HG02840 (cell line): ENCODE results near the gene ANKRD28.
A peak's percentile ranks its signal among the peaks of the same experiment; 100 is the strongest.
"Not testable (repeated sequence)": the region's sequence is repeated elsewhere in the genome, so short reads cannot be mapped to it uniquely, and the experiment has no call there.

Experiments
- ATAC-seq: cut with Tn5 transposase; IDR thresholded peaks from one replicate; pipeline ENCODE4 v1.9.1; 2021; ENCODE audit warnings: mild to moderate bottlenecking, moderate library complexity, moderate number of reproducible peaks; ENCODE audit not compliant: unreplicated experiment, low FRiP score

Gene ANKRD28

DNA sequence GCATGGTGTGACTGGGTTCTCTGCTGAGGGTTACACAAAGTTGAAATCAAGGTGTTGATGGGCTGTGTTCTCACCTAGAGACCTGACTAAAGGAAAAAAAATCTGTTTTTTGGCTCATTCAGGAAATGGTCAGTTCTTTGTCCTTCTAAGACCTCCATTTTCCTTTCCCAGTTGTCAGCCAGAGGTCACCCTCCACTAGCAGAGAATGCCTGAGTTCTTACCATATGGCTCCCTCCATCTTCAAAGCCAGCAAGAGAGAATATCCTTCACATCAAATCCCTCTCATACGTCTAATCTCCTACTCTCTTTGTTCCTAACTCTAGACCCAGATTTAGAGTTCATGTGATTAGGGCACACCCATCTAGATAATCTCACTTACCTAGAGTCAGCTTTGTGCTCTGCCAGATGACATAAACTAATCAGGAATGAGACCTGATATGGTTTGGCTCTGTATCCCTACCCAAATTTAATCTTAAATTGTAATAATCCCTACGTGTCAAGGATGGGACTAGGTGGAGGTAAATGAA, 19.4 kb downstream of the ANKRD28 start:
- no peak for ATAC-seq

DNA sequence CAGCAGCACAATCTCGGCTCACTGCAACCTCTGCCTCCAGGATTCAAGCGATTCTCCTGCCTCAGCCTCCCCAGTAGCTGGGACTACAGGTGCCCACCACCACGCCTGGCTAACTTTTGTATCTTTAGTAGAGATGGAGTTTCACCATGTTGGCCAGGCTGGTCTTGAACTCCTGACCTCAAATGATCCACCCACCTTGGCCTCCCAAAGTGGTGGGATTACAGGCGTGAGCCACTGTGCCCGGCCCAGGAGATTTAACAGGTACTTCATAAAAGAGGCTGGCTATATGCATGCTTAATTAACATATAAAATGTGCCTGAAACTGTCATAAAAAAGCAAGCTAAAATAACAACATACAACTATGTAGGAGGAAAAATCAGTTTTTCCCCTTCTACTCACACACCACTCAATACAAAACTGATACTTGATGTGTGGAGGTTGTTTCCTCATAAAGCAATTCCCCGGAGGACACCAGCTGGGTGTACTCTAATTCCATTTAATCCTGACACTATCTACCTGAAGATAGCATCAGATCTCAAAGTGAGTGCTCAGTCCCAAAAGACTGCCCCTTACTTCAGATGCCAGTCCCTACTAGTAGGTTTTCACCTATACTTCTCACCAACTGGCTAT, 22.7 kb downstream of the ANKRD28 start:
- ATAC-seq: not testable (repeated sequence)

DNA sequence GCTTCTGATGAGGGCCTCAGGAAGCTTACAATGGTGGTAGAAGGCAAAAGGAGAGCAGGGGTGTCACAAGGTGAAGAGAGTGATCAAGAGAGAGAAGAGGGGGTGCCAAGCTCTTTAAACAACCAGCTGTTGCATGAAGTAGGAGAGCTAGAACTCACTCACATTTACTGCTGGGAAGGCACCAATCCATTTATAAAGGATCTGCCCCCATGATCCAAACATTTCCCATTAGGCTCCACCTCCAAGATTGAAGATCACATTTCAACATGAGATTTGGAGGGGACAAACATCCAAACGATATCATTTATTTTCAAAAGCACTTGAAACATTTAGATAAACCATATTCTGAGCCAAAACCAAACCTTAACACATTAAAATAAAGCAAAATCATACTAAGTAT, 26.3 kb downstream of the ANKRD28 start:
- ATAC-seq: no peak

DNA sequence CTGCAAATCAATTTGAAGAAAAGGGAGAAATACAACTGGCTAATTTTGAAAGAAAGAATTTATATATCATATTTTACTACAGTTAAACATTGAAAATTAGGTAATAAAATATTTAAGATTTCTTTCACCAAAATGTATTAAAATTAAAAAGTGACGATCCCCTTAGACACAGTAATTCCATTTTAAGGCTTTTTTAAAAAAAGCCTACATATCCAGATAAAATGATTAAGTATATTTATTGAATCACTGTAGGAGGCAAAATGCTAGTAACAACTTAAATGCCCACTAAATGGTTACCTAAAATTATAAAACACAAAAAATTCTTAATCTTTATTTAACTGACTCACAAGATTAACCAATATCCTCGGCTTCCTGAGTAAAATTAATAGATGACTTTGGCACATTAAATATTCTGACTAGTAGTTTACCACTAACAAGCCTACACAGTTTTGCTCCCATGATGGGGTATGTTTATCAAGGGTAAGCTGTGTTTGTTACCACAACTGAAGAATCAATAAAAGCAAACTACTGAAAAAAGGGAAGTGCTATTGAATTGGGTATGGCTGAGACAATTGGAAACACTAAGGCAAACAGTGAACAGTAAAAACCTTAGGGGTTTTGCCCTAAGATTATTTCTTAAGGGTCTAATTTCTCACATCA, 28.4 kb downstream of the ANKRD28 start:
- no peak for ATAC-seq

DNA sequence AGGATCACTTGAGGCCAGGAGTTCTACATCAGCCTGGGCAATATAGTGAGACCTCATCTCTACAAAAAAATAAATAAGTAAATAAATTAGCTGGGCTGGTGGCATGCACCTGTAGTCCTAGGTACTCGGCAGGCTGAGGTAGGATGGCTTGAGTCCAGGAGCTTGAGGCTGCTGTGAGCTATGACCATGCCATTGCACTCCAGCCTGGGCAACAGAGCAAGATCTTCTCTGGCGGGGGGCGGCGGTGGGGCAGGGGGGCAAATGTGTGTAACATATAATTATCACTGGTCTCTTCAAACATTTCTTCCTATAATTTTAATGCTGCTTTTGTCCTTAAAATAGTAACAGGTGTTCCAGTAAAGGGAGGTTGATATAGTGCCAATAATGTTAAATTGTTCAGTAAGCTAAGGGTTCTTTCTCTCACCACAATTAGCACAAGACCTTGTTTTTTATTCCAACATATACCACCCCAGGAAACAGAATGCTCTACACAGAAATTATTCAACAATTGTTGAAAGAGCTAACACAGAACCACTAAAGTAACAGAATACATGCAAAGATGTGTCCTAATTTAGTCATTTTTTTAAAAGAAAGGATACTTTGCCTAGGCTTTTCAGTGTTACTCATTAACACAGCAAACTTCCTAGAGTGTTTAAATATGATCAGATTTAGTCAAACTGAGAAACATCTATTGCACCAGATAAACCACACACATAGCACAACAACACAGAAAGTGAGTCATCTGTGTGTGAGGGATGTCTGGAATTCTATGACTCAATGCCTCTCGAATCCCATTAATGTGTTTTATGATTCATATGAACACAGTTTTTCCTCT, 29.1 kb downstream of the ANKRD28 start:
- peak; percentile 70 for ATAC-seq

DNA sequence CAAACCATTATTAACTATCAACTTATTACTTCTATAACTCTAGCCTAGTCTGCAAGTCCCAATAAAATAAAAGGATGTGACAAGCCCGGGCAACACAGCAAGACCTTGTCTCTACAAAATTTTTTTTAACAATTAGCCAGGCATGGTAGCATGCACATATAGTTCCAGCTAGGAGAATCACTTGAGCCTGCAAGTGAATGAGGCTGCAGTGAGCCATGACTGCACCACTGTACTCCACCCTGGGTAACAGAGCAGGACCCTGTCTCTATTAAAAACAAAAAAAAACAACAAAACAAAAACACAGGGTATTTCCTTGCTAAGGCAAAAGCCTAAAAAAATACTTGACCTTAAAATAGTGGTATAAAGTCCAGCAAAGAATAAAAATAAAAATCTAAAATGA, 31.4 kb downstream of the ANKRD28 start:
- ATAC-seq: no peak

DNA sequence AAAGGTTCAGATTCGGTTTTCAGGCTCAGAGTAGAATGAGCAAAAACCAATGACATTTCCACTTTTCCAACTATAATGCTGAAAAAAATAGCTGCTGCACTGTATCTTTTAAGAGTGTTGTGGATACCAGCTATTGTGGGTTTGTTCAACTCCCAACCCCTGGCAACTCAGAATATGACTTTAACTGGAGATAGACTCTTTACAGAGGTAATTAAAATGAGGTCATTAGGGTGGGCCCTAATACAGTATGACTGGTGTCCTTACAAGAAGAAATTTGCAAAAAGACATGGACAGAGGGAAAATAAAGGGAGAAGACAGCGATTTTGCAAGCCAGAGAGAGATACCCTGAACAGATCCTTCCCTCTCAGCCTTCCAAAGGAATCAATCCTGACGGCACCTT, 39.5 kb downstream of the ANKRD28 start:
- no peak for ATAC-seq

DNA sequence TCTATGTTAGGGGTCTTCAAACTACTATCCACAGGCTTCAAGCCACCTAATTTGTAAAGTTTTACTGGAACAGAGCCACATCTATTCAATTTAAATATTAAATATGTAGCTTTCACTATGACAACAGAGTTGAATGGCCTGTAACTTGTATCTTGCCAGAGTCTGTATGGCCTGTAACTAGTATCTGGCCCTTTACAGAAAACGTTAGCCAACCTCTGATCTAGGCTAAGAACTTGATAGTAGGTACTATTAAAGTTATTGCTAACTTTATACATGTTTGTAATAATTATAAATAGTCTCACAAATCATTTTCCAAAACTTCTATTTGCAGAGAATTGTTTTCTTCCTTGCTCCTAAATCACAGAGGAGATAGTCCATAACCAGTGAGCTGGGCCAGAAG, 40.0 kb downstream of the ANKRD28 start:
- ATAC-seq: no peak

DNA sequence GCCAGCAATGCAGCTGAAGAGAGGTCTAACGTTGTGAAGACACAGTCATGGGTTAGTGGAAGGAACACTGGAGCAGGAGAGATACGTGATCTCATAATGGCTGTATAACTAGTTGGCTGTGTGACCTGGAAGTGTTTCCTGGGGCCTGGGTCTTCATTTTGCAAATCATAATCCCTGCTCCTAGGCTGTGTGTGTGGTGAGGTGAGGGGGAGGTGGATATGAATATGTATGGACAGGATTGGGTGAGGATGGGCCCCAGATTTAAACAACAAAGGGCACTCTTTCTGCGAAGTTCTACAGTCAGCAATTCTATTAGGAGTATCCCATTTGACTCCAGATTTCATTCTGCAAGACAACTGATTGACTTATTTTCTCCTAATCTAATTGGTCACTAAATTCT, 41.3 kb downstream of the ANKRD28 start:
- no peak for ATAC-seq

DNA sequence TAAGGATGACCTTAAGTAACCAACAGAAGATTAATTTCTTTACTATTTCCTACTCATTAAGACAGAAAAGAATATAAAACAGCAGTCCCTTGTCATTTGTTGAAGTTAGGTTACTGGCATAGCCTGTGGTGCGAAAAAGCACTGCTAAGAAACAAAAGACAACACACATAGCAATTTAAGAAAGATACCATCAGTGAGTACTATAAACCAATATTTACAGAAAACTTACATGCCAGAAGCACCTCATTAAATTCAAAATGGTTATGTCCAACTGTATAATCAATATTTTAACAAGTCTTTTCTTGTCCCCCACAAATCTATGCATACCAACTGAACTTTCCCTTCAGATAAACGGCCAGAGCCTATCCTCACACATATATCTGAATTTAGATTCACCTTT, 42.0 kb downstream of the ANKRD28 start:
- no peak for ATAC-seq

DNA sequence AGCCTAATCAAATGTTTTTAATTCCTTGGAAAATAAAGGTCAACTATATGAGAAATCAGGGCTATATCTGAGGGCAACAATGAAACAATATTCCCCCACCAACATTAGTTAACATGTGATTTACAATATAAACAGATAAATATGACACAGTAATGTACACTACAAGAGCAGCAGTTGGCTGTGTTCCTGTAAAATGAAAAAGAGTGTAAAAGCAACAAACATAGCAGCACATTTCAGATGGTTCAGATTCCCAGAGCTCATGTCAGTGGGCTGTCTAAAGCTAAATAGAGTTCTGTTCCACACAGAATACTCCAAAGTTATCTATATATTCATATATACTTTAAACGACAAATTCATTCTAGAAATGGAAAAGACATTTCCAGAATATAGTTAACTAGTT, 42.6 kb downstream of the ANKRD28 start:
- ATAC-seq: no peak

DNA sequence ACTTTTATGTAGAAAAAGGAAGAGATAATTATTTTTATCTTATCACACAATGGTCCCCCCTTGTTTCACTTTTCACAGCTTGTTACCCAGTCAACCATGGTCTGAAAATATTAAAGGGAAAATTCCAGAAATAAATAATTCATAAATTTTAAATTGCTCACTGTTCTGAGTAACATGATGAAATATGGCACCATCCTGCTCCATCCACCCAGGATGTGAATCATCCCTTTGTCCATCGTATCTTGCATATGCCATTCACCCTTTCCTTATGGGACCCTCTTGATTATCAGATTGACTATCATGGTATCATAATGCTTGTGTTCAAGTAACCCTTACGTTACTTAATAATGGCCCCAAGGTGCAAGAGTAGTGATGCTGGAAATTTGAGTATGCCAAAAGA, 43.7 kb downstream of the ANKRD28 start:
- no peak for ATAC-seq

DNA sequence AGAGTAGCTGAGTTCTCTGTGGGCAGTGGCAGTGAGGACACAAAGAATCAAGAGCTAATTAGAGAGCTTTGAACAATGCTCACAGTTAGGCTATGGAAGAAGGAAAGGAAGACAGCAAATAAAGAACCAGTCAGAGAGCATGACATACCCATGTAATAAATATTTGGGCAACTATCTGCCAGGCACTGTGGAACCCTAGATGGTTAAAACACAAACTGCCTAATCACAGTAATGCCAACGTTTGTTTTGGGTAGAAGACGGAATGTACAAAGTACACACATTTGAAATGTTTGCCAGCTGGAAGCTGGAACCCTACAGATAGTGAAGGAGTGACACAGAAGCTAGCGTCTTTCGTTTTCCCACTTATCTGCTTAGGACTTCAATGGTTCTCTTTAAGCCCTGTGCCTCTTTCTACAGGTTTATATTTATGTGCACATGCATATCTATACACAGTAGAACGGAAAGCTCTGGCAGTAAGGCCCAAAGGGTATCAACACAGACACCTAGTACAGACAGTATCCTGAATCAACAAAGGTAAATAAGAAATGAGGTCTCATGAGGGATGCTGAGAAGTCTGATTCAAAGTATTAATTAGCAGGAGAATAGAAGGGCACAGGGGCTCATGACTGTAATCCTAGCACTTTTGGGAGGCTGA, 44.6 kb downstream of the ANKRD28 start:
- no peak for ATAC-seq

DNA sequence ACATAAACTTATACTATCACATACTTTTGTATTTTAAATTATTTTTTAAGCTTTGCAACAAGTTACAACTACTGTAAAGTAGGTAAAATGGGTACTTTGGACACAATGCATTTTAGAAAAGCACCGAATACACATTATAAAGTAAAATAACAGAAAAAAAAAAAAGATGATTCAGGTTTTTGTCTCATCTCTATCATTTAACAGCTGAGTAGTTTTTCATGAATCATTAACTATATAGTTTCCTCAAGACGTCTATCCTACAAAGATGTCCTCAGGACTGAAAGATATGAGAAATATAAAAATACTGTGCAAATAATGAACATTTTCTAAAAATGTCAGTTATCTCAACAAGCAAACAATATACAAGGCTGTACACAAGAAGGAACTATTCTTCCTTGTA, 46.9 kb downstream of the ANKRD28 start:
- no peak for ATAC-seq

DNA sequence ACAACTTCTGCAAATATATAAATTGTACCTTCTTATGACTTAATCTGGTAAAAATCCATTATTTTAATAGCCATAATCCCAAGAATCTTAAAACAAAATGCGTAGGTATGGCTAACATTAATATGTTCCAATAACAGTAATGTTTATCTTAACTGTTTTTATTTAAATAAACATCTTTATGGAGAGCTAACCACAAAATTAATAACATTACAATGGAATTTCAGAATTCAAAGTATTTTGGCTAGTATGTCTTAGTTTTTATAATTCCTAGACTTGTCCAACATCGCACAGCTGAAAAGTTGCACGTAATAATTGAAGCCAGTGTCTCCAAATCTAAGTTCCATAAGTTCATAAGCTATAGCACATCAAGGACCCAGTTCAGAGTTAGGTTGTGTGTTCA, 47.6 kb downstream of the ANKRD28 start:
- no peak for ATAC-seq

DNA sequence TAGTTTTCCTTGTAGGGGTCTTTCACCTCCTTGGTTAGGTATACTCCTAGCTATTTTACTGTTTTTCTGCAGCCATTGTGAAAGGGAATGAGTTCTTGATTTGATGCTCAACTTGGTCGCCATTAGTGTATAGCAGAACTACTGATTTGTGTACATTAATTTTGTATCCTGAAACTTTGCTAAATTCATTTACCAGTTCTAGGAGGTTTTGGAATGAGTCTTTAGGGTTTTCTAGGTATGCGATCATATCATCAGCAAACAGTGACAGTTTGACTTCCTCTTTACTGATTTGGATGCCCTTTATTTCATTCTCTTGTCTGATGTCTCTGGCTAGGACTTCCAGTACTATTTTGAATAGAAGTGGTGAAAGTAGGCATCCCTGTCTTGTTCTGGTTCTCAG, 51.9 kb downstream of the ANKRD28 start:
- ATAC-seq: not testable (repeated sequence)

DNA sequence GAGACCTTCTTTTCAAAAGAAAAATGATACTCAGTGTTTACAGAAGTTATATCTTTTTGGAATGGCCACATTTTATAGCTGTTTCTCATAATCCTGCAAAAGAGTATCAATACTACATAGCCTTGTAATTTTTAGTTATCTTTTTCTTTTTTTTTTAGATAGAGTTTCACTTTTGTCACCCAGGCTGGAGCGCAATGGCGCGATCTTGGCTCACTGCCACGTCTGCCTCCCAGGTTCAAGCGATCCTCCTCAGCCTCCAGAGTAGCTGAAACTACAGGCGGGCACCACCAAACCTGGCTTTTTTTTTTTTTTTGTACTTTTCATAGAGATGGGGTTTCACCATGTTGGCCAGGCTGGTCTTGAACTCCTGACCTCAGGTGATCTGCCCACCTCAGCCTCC, 53.6 kb downstream of the ANKRD28 start:
- no peak for ATAC-seq

DNA sequence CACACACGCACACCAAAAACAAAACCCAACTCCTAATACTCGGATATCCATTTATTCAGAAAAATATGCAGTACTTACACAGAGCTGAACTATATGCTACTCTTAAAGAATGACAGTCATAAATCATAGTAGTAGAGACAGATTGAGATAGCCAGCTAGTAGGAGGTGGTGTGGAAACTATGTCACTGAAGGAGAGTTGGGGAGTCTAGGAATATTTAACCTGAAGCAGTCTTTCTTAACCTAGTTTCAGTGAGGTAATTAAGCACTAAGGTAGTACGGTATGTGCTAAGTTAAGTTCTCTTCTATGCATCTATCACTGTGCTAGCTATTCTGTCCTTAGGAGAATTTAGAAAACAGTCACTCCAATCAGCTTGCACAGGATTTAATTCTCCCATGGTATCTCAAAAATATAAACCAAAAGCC, 54.2 kb downstream of the ANKRD28 start:
- ATAC-seq: no peak

DNA sequence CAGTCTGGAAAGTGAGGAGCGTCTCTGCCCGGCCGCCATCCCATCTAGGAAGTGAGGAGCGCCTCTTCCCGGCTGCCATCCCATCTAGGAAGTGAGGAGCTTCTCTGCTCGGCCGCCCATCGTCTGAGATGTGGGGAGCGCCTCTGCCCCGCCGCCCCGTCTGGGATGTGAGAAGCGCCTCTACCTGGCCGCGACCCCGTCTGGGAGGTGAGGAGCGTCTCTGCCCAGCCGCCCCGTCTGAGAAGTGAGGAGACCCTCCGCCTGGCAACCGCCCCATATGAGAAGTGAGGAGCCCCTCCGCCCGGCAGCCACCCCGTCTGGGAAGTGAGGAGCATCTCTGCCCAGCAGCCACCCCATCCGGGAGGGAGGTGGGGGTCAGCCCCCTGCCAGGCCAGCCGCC, 55.5 kb downstream of the ANKRD28 start:
- ATAC-seq: not testable (repeated sequence)

DNA sequence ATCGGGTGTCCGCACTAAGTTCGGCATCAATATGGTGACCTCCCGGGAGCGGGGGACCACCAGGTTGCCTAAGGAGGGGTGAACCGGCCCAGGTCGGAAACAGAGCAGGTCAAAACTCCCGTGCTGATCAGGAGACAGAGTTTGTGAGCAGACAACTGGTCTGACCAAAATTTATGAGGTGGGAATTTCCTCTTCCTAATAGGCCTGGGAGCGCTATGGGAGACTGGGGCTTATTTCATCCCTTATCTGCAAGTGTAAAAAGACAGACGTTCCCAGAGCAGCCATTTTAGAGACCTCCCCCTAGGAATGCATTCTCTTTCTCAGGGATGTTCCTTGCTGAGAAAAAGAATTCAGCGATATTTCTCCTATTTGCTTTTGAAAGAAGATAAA, 59.2 kb downstream of the ANKRD28 start:
- ATAC-seq: not testable (repeated sequence)

DNA sequence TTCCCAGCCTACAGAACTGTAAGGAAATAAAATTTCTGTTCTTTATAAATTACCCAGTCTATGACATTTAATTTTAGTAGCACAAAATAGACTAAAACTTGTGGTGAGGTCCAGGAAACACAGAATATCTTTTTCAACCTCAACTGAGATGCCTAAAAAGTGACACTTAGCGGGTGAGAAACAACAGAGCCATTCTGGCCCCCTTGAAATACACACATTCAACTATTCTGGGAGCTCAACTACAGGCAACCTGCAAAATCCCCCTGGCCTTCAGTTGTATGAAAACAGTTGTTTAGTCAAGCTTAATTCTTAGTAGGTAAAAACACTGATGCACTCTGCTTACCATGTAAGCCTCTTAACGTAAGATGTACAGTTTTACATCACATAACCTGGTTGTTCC, 66.8 kb downstream of the ANKRD28 start:
- ATAC-seq: no peak
